ENCODE data around the gene HOXA1. TPM values are rescaled to one million over a fixed set of nuclear protein-coding genes. Genes with fewer than 3 reads are reported as not detected.

HOXA1 gene
- total RNA-seq, 1 experiment from 2014 or later = 0.10 TPM

- H3K36me3 ChIP-seq (replicated peaks; ENCODE audit: control insufficient read depth, insufficient read depth, low read length) = no peaks in the 10 kb centered on the region
- DNase-seq = no peak
- H3K27me3 ChIP-seq (ENCODE audit: control insufficient read depth, insufficient read depth, low read length) = peaks cover 100% of the 10 kb centered on the region
- H3K4me3 ChIP-seq (ENCODE audit: insufficient read depth, low read depth, low read length) = no peak overlapping the region
Observed at GRCh38 chr7:27138472-27138871, 42.7 kb upstream of the HOXA1 start.

DNA sequence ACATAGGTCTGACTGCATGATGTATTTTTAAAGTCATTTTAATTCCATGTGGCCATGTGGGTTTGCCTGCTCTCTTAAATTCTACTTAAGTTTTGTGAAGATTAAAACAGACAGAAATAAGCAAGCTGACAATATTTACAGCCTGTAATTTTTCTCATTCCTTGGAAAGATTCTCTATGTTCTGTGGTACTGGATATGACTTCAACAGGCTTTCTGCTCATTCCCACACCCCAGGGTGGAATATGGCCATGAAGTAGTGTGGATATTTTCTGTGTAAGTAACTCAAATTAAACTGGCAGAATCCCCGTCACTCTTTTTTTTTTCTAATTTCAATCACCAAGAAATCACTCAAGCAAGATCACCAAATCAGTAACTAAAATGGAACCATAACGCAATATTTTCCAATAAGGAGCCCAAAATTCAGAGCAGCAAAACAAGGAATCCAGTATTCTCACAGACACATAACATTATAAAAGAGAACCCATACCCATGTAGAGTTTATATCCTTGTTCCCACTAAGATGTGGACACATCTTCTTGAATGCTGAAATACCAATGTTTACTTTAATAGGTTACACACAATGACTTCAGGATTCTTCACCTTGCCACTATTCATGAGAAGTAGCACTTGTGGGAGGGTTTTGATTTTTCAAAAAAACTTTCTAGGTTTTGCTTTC, 42.0 kb upstream of the HOXA1 start:
- Histone ChIP-seq H3K4me3 (ENCODE audit: insufficient read depth, low read depth, low read length) (no peak overlapping the region), H3K27me3 (ENCODE audit: control insufficient read depth, insufficient read depth, low read length) (peaks cover 100% of the 10 kb centered on the region)

GRCh38 chr7:27134392-27134791, 38.6 kb upstream of the HOXA1 start:
- Histone ChIP-seq H3K27me3 (ENCODE audit: control insufficient read depth, insufficient read depth, low read length) (peaks cover 98% of the 10 kb centered on the region), H3K36me3 (replicated peaks; ENCODE audit: control insufficient read depth, insufficient read depth, low read length) (no peaks in the 10 kb centered on the region), H3K4me3 (ENCODE audit: insufficient read depth, low read depth, low read length) (no peak overlapping the region)
- no peak for DNase-seq

More for the DNA sequence above, 42.0 kb upstream of the HOXA1 start:
- DNase-seq = no peak
- no peaks in the 10 kb centered on the region for H3K36me3 ChIP-seq (replicated peaks; ENCODE audit: control insufficient read depth, insufficient read depth, low read length)

- Histone ChIP-seq H3K4me3 (ENCODE audit: insufficient read depth, low read depth, low read length) (no peak overlapping the region), H3K36me3 (replicated peaks; ENCODE audit: control insufficient read depth, insufficient read depth, low read length) (no peaks in the 10 kb centered on the region), H3K27me3 (ENCODE audit: control insufficient read depth, insufficient read depth, low read length) (peaks cover 98% of the 10 kb centered on the region)
- peak; percentile 30 for DNase-seq
Observed at GRCh38 chr7:27133409-27134231, 37.8 kb upstream of the HOXA1 start.

- no peaks in the 10 kb centered on the region for H3K36me3 ChIP-seq (replicated peaks; ENCODE audit: control insufficient read depth, insufficient read depth, low read length)
- H3K27me3 ChIP-seq (ENCODE audit: control insufficient read depth, insufficient read depth, low read length) = peaks cover 98% of the 10 kb centered on the region
- no peak for DNase-seq
- no peak overlapping the region for H3K4me3 ChIP-seq (ENCODE audit: insufficient read depth, low read depth, low read length)
Observed at GRCh38 chr7:27132978-27133377, 37.2 kb upstream of the HOXA1 start.

DNA sequence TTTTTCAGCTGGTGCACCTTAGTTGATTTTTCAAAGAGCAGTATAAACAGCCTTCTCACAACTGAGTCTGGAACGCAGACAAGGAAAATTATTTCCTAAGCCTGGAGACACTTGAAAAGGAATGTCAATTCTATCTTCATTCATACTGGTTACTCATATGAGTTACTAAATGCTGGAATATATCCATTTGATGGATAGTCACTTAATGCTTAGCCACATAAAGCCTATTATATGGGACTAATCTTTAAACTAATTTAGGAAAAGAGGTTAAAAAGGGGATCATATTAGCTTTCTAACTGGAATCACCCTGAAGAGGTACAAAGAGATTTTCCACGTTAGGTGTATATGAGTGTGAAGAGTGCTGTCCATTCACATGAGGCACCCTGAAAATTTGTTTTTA, 36.4 kb upstream of the HOXA1 start:
- Histone ChIP-seq H3K4me3 (ENCODE audit: insufficient read depth, low read depth, low read length) (no peak overlapping the region), H3K27me3 (ENCODE audit: control insufficient read depth, insufficient read depth, low read length) (peaks cover 98% of the 10 kb centered on the region), H3K36me3 (replicated peaks; ENCODE audit: control insufficient read depth, insufficient read depth, low read length) (no peaks in the 10 kb centered on the region)
- DNase-seq = no peak

- peak; percentile 24 for DNase-seq
- peak overlapping the region; percentile 47 for H3K4me3 ChIP-seq (ENCODE audit: insufficient read depth, low read depth, low read length)
- peaks cover 98% of the 10 kb centered on the region for H3K27me3 ChIP-seq (ENCODE audit: control insufficient read depth, insufficient read depth, low read length)
- no peaks in the 10 kb centered on the region for H3K36me3 ChIP-seq (replicated peaks; ENCODE audit: control insufficient read depth, insufficient read depth, low read length)
Observed at GRCh38 chr7:27131390-27131819, 35.6 kb upstream of the HOXA1 start.

GRCh38 chr7:27130540-27131389, 35.0 kb upstream of the HOXA1 start, which contains the start of gene HOXA4:
Gene HOXA4, minus strand, starts transcription at chr7:27130757. Its CDS starts 24 bp downstream, at chr7:27130733.
- H3K4me3 ChIP-seq (ENCODE audit: insufficient read depth, low read depth, low read length) = peak within 1 kb of the TSS; percentile 47
- peak; percentile 95 for DNase-seq
- peaks cover 98% of the 10 kb centered on the region for H3K27me3 ChIP-seq (ENCODE audit: control insufficient read depth, insufficient read depth, low read length)
- H3K36me3 ChIP-seq (replicated peaks; ENCODE audit: control insufficient read depth, insufficient read depth, low read length) = no peaks in the 10 kb centered on the region

- peak; percentile 84 for DNase-seq
- Histone ChIP-seq H3K27me3 (ENCODE audit: control insufficient read depth, insufficient read depth, low read length) (peaks cover 98% of the 10 kb centered on the region), H3K4me3 (ENCODE audit: insufficient read depth, low read depth, low read length) (no peak overlapping the region), H3K36me3 (replicated peaks; ENCODE audit: control insufficient read depth, insufficient read depth, low read length) (no peaks in the 10 kb centered on the region)
Observed at GRCh38 chr7:27129729-27130539, 34.1 kb upstream of the HOXA1 start.

- no peak overlapping the region for H3K4me3 ChIP-seq (ENCODE audit: insufficient read depth, low read depth, low read length)
Observed at GRCh38 chr7:27128776-27129728, 33.3 kb upstream of the HOXA1 start.

GRCh38 chr7:27128034-27128433, 32.2 kb upstream of the HOXA1 start:
- Histone ChIP-seq H3K4me3 (ENCODE audit: insufficient read depth, low read depth, low read length) (no peak overlapping the region), H3K27me3 (ENCODE audit: control insufficient read depth, insufficient read depth, low read length) (peaks cover 98% of the 10 kb centered on the region), H3K36me3 (replicated peaks; ENCODE audit: control insufficient read depth, insufficient read depth, low read length) (no peaks in the 10 kb centered on the region)
- no peak for DNase-seq

More at GRCh38 chr7:27128776-27129728, 33.3 kb upstream of the HOXA1 start:
- Histone ChIP-seq H3K27me3 (ENCODE audit: control insufficient read depth, insufficient read depth, low read length) (peaks cover 98% of the 10 kb centered on the region), H3K36me3 (replicated peaks; ENCODE audit: control insufficient read depth, insufficient read depth, low read length) (no peaks in the 10 kb centered on the region)
- DNase-seq = peak; percentile 22

DNA sequence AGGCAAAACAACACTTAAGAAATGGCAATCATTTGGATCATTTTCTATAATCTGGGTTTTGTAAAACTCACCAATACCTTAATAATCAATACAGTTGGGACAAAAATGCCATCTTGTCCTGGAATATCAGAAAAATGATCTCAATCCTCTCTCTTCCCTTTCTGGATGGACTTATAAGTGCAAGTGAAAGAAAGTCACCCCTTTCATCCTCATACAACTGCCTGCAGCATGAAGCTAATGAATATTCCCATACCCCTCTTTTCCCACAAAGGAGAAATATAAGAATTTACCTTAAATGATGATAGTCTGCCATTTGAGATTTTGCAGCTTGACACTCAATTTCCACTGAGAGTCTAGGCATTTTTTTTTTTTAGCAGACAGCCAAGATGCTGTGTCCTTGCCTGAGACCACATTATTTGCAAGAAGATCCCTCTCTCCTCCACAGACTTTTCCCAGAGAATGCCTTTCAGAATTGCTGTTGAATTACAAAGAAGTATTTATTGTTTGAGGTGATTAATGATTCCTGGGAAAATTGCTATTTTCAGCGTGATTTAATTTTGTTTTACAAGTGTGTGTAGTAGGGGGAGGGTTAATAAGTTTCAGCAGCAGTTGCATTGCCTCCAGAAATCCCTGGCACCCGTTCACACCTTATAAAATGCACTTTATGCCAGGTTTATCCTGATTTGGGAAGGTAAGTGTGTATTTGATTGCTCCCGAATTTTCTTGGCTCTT, 31.0 kb upstream of the HOXA1 start:
- Histone ChIP-seq H3K36me3 (replicated peaks; ENCODE audit: control insufficient read depth, insufficient read depth, low read length) (no peaks in the 10 kb centered on the region), H3K4me3 (ENCODE audit: insufficient read depth, low read depth, low read length) (no peak overlapping the region), H3K27me3 (ENCODE audit: control insufficient read depth, insufficient read depth, low read length) (peaks cover 98% of the 10 kb centered on the region)
- no peak for DNase-seq
